ENCODE results near the gene HSPB6.

GRCh38 chr19:35791814-35792279 lies 35.0 kb upstream of the HSPB6 start:
- TF ChIP-seq EZH2 (IDR thresholded peaks at IDR 0.05; ENCODE audit: borderline replicate concordance, low read length): no peak
- no peak for TF ChIP-seq CTCF (conservative IDR thresholded peaks at IDR 0.05 in 1 of 2, IDR thresholded peaks at IDR 0.05 in 1 of 2; ENCODE audit: extremely low read depth in 1 of 2, insufficient read depth in 1 of 2, low read depth in 1 of 2, low read length in 2 of 2)

Measured in mammary epithelial cell (primary cell).